GM19239 (cell line): ENCODE measurements around the gene CHRM2.
"Not testable (repeated sequence)": the region's sequence is repeated elsewhere in the genome, so short reads cannot be mapped to it uniquely, and the experiment has no call there.

Experiments used
- DNase-seq: peaks from one replicate; pipeline ENCODE4 v3.0.0; 2011; ENCODE audit warnings: low spot score; ENCODE audit not compliant: insufficient read length
- FAIRE-seq: peaks from 2 replicates; lab custom pipeline; 2011; peaks lifted over from hg19 to GRCh38; lab: Jason Lieb, UNC

Gene CHRM2

GRCh38 chr7:136868496-136869000 is at the start of gene CHRM2:
TSS of gene CHRM2 (plus strand) at chr7:136868652. CDS start at chr7:137014866, 146,214 bp downstream.
- no peak for DNase-seq

DNA sequence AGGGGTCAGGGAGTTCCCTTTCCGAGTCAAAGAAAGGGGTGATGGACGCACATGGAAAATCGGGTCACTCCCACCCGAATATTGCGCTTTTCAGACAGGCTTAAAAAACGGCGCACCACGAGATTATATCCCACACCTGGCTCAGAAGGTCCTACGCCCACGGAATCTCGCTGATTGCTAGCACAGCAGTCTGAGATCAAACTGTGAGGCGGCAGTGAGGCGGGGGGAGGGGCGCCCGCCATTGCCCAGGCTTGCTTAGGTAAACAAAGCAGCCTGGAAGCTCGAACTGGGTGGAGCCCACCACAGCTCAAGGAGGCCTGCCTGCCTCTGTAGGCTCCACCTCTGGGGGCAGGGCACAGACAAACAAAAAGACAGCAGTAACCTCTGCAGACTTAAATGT is 37.1 kb upstream of the CHRM2 start:
- not testable (repeated sequence) for FAIRE-seq

More at GRCh38 chr7:136868496-136869000, at the start of gene CHRM2:
- no peak for FAIRE-seq

DNA sequence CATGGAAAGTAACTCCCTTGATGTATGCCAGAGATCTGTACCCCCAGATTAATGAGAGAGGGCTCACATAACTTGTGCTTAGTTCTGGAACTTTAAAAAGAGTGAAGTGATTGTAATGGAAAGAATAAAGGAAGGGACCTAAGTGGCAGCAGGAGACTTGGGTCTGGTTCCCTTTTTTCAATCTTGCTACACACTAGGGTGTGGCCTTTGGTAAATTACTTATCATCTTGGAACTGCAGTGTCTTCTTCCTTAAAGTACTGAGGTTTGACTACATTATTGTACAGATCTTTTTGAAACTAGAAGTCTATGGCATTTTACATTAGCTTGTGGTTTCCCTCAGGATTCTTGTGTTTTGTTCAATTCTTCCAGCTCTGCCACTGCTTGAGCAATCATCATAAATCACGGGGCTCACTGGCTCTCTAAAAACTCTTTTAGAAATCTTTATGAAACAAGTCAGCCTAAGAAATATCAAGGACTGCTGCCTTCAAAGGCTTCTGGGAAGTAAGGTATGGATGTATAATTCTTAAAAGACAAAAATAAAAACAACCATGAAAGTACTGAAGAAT is 22.5 kb upstream of the CHRM2 start:
- DNase-seq (no peak), FAIRE-seq (no peak)

More for the DNA sequence above, 37.1 kb upstream of the CHRM2 start:
- not testable (repeated sequence) for DNase-seq

- FAIRE-seq (no peak), DNase-seq (no peak)
These were observed 20.6 kb upstream of the CHRM2 start for GRCh38 chr7:136847858-136848257.

DNA sequence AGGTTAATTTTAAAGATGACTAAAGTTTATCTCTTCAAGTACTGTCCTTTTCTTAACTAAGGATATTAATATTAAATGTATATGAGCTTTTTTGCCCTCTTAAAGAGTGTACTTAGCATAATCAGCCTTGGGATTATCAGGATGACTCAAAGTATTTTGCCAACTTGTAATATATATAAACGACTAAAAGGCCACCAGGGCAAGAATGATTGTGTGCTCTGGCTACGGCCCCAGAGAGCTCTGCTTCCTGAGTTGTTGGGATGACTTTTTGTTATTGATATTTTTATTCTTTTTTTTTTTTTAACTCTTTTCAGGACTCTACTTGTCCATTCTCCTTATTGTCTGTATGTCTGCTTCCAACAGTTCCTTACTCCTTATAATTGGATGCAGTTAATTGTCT is 14.8 kb upstream of the CHRM2 start:
- no peak for DNase-seq
- FAIRE-seq = no peak

- DNase-seq = no peak
- no peak for FAIRE-seq
These were observed 10.9 kb upstream of the CHRM2 start for GRCh38 chr7:136857573-136857972.

GRCh38 chr7:136859803-136860202 is 8.6 kb upstream of the CHRM2 start:
- FAIRE-seq = no peak
- DNase-seq = no peak

DNA sequence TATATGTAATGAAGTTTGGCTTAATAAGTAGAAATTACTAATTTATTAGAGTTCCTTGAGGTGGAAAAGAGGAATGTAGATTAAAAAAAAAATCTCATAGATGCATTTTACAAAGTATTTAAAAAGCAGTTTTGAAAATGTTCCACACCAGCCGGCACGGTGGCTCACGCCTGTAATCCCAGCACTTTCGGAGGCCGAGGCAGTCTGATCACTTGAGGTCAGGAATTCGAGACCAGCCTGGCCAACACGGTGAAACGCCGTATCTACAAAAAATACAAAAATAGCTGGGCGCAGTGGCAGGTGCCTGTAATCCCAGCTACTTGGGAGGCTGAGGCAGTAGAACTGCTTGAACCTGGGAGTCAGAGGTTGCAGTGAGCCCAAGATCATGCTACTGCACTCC is 3.2 kb upstream of the CHRM2 start:
- no peak for DNase-seq
- FAIRE-seq = no peak

GRCh38 chr7:136865777-136866176 is 2.7 kb upstream of the CHRM2 start:
- DNase-seq (no peak), FAIRE-seq (no peak)

GRCh38 chr7:136869001-136869961 is 829 bp downstream of the CHRM2 start:
- DNase-seq = no peak
- FAIRE-seq = no peak

GRCh38 chr7:136869991-136870865 is 1.8 kb downstream of the CHRM2 start:
- FAIRE-seq (no peak), DNase-seq (no peak)

GRCh38 chr7:136870866-136871487 is 2.5 kb downstream of the CHRM2 start:
- no peak for FAIRE-seq
- no peak for DNase-seq

GRCh38 chr7:136874393-136875032 is 6.1 kb downstream of the CHRM2 start:
- no peak for FAIRE-seq
- DNase-seq = no peak

DNA sequence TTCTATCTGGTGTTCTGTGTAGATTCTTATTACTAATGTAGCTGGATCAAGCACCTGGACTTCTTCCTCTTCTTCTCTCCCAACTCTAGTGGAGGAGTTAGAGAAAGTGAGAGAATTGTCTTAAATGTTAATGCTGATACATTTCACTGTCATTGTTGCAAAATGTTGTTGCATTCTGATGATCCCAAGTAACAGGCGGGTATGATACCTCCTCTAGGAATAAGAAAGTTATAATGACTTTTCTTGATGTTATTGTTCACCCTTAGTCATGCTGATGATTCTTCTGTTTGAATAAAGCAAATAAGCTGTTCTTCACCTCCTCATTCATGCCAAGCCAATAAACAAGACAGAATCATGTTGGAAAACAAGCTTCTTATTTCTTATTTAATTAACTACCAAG is 9.1 kb downstream of the CHRM2 start:
- no peak for FAIRE-seq
- no peak for DNase-seq

- DNase-seq (no peak), FAIRE-seq (no peak)
These were observed 9.5 kb downstream of the CHRM2 start for GRCh38 chr7:136877990-136878389.

DNA sequence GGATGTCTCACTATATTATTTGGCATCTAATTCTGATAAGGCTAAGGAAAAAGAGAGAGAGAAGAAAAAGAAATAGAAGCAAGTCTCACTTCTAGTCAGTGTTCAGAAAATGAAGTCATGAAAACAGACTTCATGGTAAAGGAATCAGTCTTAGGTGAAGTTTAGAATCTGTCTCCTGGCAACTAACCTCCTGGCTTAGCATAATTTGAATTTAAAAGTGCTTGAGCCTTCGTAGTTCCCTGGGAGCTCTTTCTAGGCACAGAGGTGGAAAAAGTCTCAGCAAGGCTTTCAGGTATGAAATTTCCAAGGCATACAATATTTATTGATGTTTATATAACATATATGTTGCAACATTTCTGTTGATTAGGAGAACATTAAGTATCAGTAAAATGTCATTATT is 10.4 kb downstream of the CHRM2 start:
- no peak for DNase-seq
- FAIRE-seq = no peak

DNA sequence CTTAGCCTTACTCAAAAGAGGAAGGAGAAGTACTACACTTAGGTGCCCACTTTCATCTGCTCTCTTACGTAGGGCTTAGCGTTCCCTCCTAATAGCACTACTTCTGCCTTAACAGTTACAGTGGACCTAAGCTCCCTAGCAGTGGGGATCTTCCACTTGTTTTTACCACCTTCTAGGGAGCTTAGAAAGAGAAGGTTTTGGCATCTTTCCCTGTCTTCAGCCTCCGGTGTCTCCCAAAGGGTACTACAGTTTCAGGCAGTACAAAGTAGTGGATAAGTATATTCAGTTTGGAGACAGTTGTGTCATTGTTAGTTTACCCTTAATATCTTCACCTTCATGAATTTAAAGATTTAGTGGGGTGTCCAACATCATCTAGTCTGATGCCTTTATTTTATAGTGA is 14.6 kb downstream of the CHRM2 start:
- FAIRE-seq (no peak), DNase-seq (no peak)

- no peak for DNase-seq
- no peak for FAIRE-seq
These were observed 16.0 kb downstream of the CHRM2 start for GRCh38 chr7:136884492-136884891.

GRCh38 chr7:136887317-136887716 is 18.9 kb downstream of the CHRM2 start:
- DNase-seq = no peak
- no peak for FAIRE-seq
